Astrocyte of the spinal cord (primary cell): ENCODE measurements around the gene ACTR1B.

Experiments
- DNase-seq: peaks from one replicate; pipeline ENCODE4 v3.0.0; 2011; ENCODE audit warnings: low read depth, low spot score
- H3K4me3 ChIP-seq: 2 replicates; pipeline ENCODE4 v1.5.1; 2011; ENCODE audit warnings: low read depth, mild to moderate bottlenecking, low read length, moderate library complexity
- CTCF ChIP-seq: IDR thresholded peaks from 2 replicates; pipeline ENCODE4 v1.5.1; 2012; ENCODE audit warnings: low read depth, mild to moderate bottlenecking, low read length, inconsistent platforms
- in situ Hi-C: cut with HindIII; loops from 2 replicates; pipeline ENCODE4 v1.10.0; 2017; ENCODE audit warnings: low sequenced_read_pairs

The ACTR1B gene

GRCh38 chr2:97706708-97707345, 43.0 kb upstream of the ACTR1B start:
- no peak for DNase-seq
- no peak for TF ChIP-seq CTCF
- in situ Hi-C loops = no loop called here
- H3K4me3 ChIP-seq = no peak overlapping the region

GRCh38 chr2:97706112-97706511, 42.3 kb upstream of the ACTR1B start:
- H3K4me3 ChIP-seq = no peak overlapping the region
- no peak for DNase-seq
- TF ChIP-seq CTCF = no peak
- in situ Hi-C loops = no loop called here

GRCh38 chr2:97704989-97705388, 41.1 kb upstream of the ACTR1B start:
- in situ Hi-C loops = no loop called here
- no peak for DNase-seq
- H3K4me3 ChIP-seq = no peak overlapping the region
- no peak for TF ChIP-seq CTCF

GRCh38 chr2:97703741-97704140, 39.9 kb upstream of the ACTR1B start:
- no peak for TF ChIP-seq CTCF
- no peak for DNase-seq
- in situ Hi-C loops = no loop called here
- no peak overlapping the region for H3K4me3 ChIP-seq

GRCh38 chr2:97702731-97703470, 39.1 kb upstream of the ACTR1B start:
- in situ Hi-C loops = no loop called here
- no peak overlapping the region for H3K4me3 ChIP-seq
- no peak for DNase-seq
- no peak for TF ChIP-seq CTCF

GRCh38 chr2:97701851-97702465, 38.1 kb upstream of the ACTR1B start:
- peak; percentile 20 for DNase-seq
- TF ChIP-seq CTCF = no peak
- in situ Hi-C loops = no loop called here
- H3K4me3 ChIP-seq = no peak overlapping the region
